Activated gamma-delta T cell treated with anti-CD3 and anti-CD28 coated beads, Interleukin-2, amount 50 U/mL, for 16 hours (primary cell): ENCODE data around the gene NBAS.
A peak's percentile ranks its signal among the peaks of the same experiment; 100 is the strongest.
"Not testable (repeated sequence)": the region's sequence is repeated elsewhere in the genome, so short reads cannot be mapped to it uniquely, and the experiment has no call there.

ENCODE experiments used
- DNase-seq: peaks from one replicate; pipeline ENCODE4 v3.0.0-alpha.2; 2020; ENCODE audit warnings: low read depth

The NBAS gene

GRCh38 chr2:15363142-15363541, 198.0 kb downstream of the NBAS start:
- no peak for DNase-seq

- DNase-seq, result no peak
Measured at GRCh38 chr2:15359716-15360531, 201.2 kb downstream of the NBAS start.

- DNase-seq, result no peak
Measured at GRCh38 chr2:15357922-15358321, 203.2 kb downstream of the NBAS start.

DNA sequence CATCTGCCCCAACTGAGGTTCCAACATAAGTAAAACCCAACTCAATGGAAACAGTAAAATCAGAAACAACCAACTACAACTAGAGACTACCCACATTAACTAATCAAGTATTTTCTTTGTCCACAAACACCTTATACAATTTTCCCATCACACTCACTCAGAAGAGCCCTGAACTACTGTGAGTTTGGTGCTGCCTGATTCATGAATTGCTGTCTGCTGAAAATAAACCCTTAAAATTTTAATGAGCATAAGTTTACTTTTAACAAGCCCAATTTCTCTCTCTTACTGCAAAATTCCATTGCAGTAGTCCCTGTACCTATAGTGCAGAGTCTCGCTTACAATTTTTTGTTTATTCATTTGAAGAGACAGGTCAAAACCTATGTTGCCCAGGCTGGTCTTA, 203.9 kb downstream of the NBAS start:
- no peak for DNase-seq

DNA sequence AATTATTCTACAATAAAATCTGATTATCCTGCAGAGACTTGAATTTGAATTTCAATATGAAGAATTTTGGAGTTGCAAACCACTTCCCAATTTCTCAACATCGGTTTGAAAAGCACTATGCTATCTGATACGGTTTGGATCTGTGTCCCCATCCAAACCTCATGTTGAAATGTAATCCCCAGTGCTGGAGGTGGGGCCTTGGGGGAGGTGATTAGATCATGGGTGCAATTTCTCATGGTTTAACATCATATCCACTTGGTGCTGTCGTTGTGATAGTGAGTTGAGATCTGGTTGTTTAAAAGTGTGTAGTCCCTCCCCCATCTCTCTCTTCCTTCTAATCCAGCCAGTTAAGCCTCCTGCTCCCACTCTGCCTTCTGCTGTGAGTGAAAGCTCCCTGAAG, 205.7 kb downstream of the NBAS start:
- DNase-seq, result no peak

- DNase-seq, result no peak
Measured at GRCh38 chr2:15354596-15355366, 206.4 kb downstream of the NBAS start.

DNA sequence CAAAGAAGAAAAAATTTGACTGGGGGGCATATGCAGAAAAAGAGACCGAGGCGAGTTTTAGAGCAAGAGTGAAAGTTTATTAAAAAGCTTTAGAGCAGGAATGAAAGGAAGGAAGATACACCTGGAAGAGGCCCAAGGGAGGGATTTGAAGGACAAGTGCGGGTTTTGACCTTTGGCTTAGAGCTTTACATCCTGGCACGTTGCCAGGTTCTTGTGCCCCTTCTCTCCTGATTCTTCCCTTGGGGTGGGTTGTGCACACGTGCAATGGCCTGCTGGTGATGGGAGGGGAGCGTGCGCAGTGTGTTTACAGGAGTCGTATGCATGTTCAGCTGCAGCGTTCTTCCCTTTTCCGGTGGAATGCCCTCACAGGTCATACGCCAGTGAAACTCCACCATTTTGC, 208.8 kb downstream of the NBAS start:
- no peak for DNase-seq

GRCh38 chr2:15348636-15349035, 212.5 kb downstream of the NBAS start:
- no peak for DNase-seq

GRCh38 chr2:15348045-15348444, 213.1 kb downstream of the NBAS start:
- DNase-seq, result no peak

DNA sequence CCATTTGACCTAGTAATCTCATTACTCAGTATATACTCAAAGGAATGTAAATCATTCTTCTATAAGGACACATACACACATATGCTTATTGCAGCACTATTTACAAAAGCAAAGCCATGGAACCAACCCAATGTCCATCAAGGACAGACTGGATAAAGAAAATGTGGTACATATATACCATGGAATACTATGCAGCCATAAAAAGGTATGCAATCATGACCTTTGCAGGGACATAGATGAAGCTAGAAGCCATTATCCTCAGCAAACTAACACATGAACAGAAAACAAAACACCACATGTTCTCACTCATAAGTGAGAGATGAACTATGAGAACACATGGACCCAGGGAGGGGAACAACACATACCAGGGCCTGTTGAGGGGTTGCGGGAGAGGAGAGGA, 214.5 kb downstream of the NBAS start:
- DNase-seq, result no peak

DNA sequence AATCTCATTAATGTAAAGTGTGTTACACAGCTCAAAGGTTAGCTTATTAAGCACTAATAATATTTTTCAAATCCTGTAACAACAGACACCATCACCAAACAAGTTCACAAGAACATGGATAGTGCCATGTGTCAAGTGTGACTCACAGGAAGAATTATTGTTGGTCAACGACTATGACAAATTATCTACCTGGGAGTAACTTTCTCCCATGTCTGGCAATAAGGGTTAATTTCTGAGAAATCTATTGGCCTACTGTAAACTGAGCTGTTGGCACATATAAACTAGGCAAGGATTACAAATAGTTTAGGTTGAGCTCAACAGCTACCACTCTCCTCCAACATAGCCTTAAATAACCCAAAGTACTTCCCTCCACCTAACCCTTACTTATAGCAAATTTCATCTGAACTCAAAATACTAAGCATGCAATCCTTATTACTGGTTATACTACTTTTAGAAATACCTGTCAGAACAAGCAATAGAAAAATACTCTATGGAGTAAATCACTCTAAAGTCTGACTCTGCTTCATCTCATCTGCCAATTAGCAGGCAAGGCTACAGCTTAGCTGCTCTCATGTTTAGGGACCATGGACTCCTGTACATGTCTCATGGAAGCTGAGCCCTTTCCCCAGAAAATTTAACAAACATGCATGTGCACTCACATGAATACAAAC, 223.0 kb downstream of the NBAS start:
- no peak for DNase-seq

- no peak for DNase-seq
Measured at GRCh38 chr2:15334644-15335326, 226.3 kb downstream of the NBAS start.

GRCh38 chr2:15331787-15332186, 229.3 kb downstream of the NBAS start:
- no peak for DNase-seq

- no peak for DNase-seq
Measured at GRCh38 chr2:15325296-15325695, 235.8 kb downstream of the NBAS start.

DNA sequence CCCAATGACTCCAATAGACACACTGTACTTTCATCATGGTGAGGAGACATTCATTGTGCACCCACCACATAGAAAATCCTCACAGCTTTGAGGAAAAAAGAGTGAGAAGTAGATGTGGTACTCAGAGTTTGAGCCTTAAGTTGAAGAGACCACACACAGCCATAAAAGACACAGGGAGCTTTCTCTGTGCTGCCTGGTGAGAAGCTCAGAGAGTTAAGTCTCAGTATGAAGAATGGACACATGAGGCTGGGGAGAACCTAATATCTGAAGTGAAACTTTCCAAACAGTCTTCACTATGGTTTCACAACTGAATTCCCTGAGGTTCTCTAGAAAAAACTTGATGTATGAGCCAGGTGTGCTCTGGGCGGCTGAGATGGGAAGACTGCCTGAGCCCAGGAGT, 237.9 kb downstream of the NBAS start:
- DNase-seq, result no peak

DNA sequence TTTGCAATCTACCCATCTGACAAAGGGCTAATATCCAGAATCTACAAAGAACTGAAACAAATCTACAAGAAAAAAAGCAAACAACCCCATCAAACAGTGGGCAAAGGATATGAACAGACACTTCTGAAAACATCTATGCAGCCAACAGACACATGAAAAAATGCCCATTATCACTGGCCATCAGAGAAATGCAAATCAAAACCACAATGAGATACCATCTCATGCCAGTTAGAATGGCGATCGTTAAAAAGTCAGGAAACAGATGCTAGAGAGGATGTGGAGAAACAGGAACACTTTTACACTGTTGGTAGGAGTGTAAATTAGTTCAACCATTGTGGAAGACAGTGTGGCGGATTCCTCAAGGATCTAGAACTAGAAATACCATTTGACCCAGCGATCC, 239.7 kb downstream of the NBAS start:
- not testable (repeated sequence) for DNase-seq

- DNase-seq, result peak; percentile 9
Measured at GRCh38 chr2:15316370-15316814, 244.7 kb downstream of the NBAS start.

DNA sequence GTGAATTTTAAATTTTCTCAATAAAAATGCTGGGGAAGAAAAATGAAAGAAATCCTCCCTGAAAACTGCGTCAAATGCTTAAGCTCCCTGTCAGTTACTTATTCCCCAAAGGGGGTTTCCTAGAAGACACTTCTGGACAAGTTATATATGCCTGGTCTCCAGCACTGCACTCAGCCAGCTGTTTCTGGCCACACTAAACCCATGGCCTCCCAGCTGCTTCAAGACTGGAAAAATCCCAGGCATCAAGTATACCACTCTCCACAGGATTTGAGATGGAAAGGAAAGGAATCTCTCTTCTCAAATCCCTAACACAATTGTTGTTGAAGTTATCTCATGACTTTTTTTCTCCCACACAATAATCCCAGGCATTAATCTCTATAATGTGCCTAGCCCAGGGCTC, 245.7 kb downstream of the NBAS start:
- DNase-seq, result no peak

GRCh38 chr2:15313657-15314056, 247.5 kb downstream of the NBAS start:
- no peak for DNase-seq

GRCh38 chr2:15311926-15312325, 249.2 kb downstream of the NBAS start:
- DNase-seq, result no peak

DNA sequence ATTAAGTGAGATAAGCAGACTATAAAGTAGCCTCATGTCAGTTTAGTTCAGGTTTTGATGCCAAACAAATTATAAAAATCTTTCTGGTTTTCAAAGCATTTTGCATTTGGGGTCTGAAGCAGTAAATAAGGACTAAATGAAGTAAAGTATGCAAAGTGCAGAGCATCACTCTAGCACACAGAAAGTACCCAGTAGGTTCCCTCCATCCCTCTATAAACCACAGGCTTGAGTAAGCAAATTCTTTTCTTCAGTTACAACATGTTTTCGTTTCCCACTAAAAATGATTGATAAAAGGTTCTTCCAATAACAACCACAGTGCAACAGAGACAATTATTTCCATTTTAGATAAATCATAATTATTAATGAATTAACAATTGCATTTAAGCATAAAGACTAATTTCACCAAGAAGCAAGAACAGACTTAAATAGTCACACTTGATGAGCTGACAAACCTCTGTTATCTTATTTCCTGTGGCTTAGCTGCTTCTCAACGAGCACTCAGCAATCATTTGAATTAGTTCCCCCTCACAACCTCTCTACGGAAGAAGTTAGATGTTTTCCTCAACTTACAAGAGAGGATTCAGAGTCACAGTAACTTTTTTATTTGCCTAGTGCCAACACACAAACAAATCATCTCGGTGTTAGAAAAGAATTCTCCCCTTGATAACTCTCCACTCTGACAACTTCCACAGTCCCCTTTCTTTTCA, 249.8 kb downstream of the NBAS start:
- DNase-seq, result no peak

DNA sequence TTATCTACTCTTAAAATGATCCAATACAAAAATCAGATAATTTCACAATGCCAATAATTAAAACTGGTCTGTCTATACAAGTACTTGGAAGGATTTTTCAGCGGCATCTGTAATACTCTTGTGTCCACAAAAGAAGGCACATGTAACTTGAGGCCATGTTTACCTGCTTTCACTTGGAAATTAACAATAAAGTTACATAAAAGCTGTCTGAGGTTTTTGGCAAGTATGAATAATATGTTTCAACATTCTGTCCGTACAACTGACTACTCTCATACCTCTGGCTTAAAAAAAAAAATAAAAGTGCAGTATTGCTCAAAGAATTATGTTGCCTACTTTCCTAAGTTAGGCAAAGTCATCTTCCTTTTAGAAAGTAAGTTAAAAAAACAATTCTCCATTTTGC, 253.6 kb downstream of the NBAS start:
- DNase-seq, result no peak
